A673 (cell line): ENCODE results near the gene SYT5. TPM values are rescaled to one million over a fixed set of nuclear protein-coding genes. Genes with fewer than 3 reads are reported as not detected.

ENCODE experiments used
- BruUV-seq: library from RNA; stranded (reverse); fragments of 400-500 nt; replicated peaks from 2 replicates; lab custom pipeline; 2021; lab: Mats Ljungman, UMichigan
- CTCF ChIA-PET: fragments of 300-600 bp; sonication (Branson Sonifier 250); formaldehyde crosslinking; loops from one replicate; lab custom pipeline; 2022; ENCODE audit warnings: antibody characterized with exemption; lab: Charles Lee
- POLR2A ChIA-PET: fragments of 300-600 bp; sonication (Branson Sonifier 250); formaldehyde crosslinking; loops from one replicate; lab custom pipeline; 2022; ENCODE audit warnings: antibody characterized with exemption; ENCODE audit not compliant: low non-redundant PET; lab: Charles Lee
- DNase-seq: peaks from one replicate; pipeline ENCODE4 v3.0.0-alpha.2; 2015; ENCODE audit warnings: low spot score
- H3K27ac ChIP-seq: fragments of 200-600 bp; sonication (generic); 2 replicates; pipeline ENCODE4 v1.5.1; 2016; ENCODE audit warnings: mixed run types, low read depth, mild to moderate bottlenecking, mixed read lengths, antibody characterized with exemption, low read length; ENCODE audit not compliant: poor library complexity, severe bottlenecking
- H3K27me3 ChIP-seq: fragments of 200-600 bp; sonication (generic); replicated peaks from 2 replicates; pipeline ENCODE4 v1.6.1; 2017; ENCODE audit warnings: mixed run types, low read depth, mild to moderate bottlenecking, mixed read lengths, antibody characterized with exemption, low read length; ENCODE audit not compliant: insufficient read depth, poor library complexity
- H3K36me3 ChIP-seq: fragments of 200-600 bp; sonication (generic); 2 replicates; pipeline ENCODE4 v1.6.1; 2016; ENCODE audit warnings: mixed run types, mild to moderate bottlenecking, mixed read lengths, antibody characterized with exemption, low read length; ENCODE audit not compliant: insufficient read depth, poor library complexity, severe bottlenecking
- H3K4me1 ChIP-seq: fragments of 200-600 bp; sonication (generic); 2 replicates; pipeline ENCODE4 v1.6.1; 2017; ENCODE audit warnings: mixed run types, mild to moderate bottlenecking, mixed read lengths, antibody characterized with exemption, low read length; ENCODE audit not compliant: insufficient read depth, poor library complexity, severe bottlenecking
- H3K4me3 ChIP-seq: fragments of 200-600 bp; sonication (generic); 2 replicates; pipeline ENCODE4 v1.5.1; 2016; ENCODE audit warnings: low read depth, mixed run types, mild to moderate bottlenecking, mixed read lengths, low read length; ENCODE audit not compliant: poor library complexity, severe bottlenecking
- H3K9me3 ChIP-seq: fragments of 200-600 bp; sonication (generic); 2 replicates; pipeline ENCODE4 v1.6.1; 2016; ENCODE audit warnings: mixed run types, low read depth, mild to moderate bottlenecking, mixed read lengths, antibody characterized with exemption, low read length; ENCODE audit not compliant: poor library complexity, severe bottlenecking
- EZH2 ChIP-seq: fragments of 200-600 bp; sonication (generic); IDR thresholded peaks from 2 replicates; pipeline ENCODE4 v1.6.1; 2017; ENCODE audit warnings: borderline replicate concordance, low read depth, mild to moderate bottlenecking, mixed read lengths, antibody characterized with exemption, low read length; ENCODE audit not compliant: poor library complexity, severe bottlenecking
- intact Hi-C: fragments of 100-400 bp; cut with micrococcal nuclease; formaldehyde crosslinking; loops from one replicate; pipeline ENCODE4 v1.10.0; 2022; ENCODE audit not compliant: unreplicated experiment
- total RNA-seq: library from RNA; stranded (reverse); gene quantifications from 2 replicates; pipeline ENCODE4 v1.2.3, GENCODE V29; 2021
- TF ChIP-seq, protein P1 (sequence below): fragments of 300-800, 200-600 bp; sonication (generic); conservative IDR thresholded peaks from 2 replicates; pipeline ENCODE4 v1.5.1; 2017; ENCODE audit warnings: low read depth, mild to moderate bottlenecking, antibody characterized with exemption, low read length, moderate library complexity, mixed read lengths

SYT5 gene
- total RNA-seq, 1 experiment from 2014 or later: not detected

GRCh38 chr19:55228403-55229031, 48.4 kb upstream of the SYT5 start, which contains the start of gene TMEM86B:
Gene TMEM86B (minus strand): TSS chr19:55228763. CDS start chr19:55228741, 22 bp downstream.
- Histone ChIP-seq H3K4me1 (no peaks in the 10 kb centered on the region), H3K9me3 (no peaks in the 10 kb centered on the region), H3K27me3 (no peaks in the 10 kb centered on the region), H3K4me3 (no peak within 1 kb of the TSS), H3K36me3 (peaks cover 26% of the 10 kb centered on the region), H3K27ac (no peak within 1 kb of the TSS)
- CTCF ChIA-PET: no interaction called here
- no TSS peak for BruUV-seq
- TF ChIP-seq EZH2: no peak
- TF ChIP-seq, protein P1, sequence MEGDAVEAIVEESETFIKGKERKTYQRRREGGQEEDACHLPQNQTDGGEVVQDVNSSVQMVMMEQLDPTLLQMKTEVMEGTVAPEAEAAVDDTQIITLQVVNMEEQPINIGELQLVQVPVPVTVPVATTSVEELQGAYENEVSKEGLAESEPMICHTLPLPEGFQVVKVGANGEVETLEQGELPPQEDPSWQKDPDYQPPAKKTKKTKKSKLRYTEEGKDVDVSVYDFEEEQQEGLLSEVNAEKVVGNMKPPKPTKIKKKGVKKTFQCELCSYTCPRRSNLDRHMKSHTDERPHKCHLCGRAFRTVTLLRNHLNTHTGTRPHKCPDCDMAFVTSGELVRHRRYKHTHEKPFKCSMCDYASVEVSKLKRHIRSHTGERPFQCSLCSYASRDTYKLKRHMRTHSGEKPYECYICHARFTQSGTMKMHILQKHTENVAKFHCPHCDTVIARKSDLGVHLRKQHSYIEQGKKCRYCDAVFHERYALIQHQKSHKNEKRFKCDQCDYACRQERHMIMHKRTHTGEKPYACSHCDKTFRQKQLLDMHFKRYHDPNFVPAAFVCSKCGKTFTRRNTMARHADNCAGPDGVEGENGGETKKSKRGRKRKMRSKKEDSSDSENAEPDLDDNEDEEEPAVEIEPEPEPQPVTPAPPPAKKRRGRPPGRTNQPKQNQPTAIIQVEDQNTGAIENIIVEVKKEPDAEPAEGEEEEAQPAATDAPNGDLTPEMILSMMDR: no peak
- intact Hi-C loops: no loop called here
- POLR2A ChIA-PET: no interaction called here
- DNase-seq: no peak

DNA sequence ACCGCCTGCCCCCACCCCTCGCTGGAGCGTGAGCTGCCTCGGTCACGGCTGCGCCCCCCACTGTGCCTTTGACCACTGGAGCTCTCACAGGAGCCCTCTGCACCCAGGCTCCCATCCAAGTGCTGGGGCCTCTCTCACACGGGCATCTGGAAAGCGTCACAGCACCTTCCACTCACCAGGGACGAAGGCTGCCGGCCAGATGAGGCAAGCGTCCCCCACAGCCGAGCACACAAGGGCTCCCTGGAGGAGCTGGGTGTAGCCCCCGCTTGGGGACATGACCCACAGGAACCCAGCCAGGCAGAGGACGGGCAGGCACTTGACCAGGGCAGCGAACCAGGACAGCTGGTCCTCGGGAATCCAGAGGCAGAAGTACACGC, 47.9 kb upstream of the SYT5 start:
- Histone ChIP-seq H3K9me3 (no peaks in the 10 kb centered on the region), H3K27ac (no peak overlapping the region), H3K4me3 (no peak overlapping the region), H3K27me3 (no peaks in the 10 kb centered on the region), H3K4me1 (no peaks in the 10 kb centered on the region), H3K36me3 (peaks cover 22% of the 10 kb centered on the region)
- ChIA-PET POLR2A (no interaction called here), CTCF (no interaction called here)
- TF ChIP-seq EZH2: no peak
- TF ChIP-seq, protein P1: no peak
- no TSS peak for BruUV-seq
- no peak for DNase-seq
- intact Hi-C loops: no loop called here

DNA sequence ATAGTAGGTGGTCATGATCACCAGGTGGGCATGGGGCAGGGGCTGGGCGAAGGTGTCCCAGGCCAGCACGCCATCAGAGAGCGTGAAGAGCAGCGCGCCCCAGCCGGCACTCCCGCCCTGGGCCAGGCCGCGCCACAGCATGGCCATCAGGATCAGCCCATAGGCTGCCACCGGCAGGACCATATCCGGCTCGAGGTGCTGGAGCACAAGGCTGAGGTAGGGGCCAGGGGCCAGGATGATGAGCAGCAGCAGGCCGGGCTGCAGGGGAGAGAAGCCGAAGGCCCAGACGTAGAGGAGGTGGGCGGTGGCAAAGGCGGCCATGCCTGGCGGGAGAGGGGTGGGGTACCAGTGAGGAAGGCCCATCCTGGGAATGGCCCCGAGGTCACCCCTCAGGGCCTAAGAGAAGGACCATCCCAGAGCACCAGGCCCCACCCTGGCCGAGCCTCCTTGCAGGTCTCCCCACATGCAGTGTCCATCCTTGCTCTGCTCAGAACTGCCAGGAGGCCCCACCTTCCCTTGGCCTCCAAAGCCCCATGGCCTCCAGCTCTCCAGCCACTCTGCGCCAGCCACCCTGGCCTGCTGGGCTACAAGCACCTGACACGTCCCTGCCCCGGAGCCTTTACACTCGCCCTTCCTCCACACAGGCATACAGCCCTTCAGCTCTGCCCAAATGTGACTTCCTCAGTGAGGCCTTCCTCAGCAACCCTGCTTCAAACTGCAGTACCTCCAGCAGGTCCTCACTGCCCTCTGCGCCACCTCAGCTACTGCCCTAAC, 47.3 kb upstream of the SYT5 start:
- Histone ChIP-seq H3K9me3 (no peaks in the 10 kb centered on the region), H3K36me3 (peaks cover 16% of the 10 kb centered on the region), H3K27me3 (no peaks in the 10 kb centered on the region), H3K4me3 (no peak overlapping the region), H3K4me1 (no peaks in the 10 kb centered on the region), H3K27ac (no peak overlapping the region)
- ChIA-PET CTCF (no interaction called here), POLR2A (no interaction called here)
- BruUV-seq: no TSS peak
- intact Hi-C loops: no loop called here
- DNase-seq: no peak
- TF ChIP-seq EZH2: no peak
